ENCODE results near the gene LDLRAD4.

DNA sequence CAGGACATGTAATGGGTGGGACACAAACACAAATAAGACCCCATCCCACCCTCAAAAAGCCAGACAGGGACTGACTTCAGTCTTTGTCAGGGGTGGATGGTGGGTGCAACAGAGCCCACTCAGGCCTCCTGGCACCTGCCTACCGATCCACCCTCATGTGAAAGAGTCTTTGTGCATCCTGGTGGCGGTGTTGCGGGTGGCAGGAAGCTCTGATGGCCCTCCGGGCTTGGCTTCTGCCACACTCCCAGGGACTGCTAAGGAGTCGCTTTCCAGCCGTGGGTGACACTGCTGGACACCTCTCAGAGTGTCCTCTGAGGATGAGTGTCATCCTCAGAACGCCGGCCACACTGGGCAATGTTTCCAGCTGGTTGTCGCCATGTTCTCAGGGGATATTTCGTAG lies 92.6 kb downstream of the LDLRAD4 start:
- TF ChIP-seq GATA2 (IDR thresholded peaks at IDR 0.05; ENCODE audit: low read depth, low read length), result no peak
- no peak for TF ChIP-seq GATA3 (IDR thresholded peaks at IDR 0.05; ENCODE audit: low read depth, low read length)
